ENCODE results near the gene TNFAIP8L2. TPM values are rescaled to one million over a fixed set of nuclear protein-coding genes. Genes with fewer than 3 reads are reported as not detected.

TNFAIP8L2 gene
- total RNA-seq, 1 experiment from 2014 or later, result not detected

DNA sequence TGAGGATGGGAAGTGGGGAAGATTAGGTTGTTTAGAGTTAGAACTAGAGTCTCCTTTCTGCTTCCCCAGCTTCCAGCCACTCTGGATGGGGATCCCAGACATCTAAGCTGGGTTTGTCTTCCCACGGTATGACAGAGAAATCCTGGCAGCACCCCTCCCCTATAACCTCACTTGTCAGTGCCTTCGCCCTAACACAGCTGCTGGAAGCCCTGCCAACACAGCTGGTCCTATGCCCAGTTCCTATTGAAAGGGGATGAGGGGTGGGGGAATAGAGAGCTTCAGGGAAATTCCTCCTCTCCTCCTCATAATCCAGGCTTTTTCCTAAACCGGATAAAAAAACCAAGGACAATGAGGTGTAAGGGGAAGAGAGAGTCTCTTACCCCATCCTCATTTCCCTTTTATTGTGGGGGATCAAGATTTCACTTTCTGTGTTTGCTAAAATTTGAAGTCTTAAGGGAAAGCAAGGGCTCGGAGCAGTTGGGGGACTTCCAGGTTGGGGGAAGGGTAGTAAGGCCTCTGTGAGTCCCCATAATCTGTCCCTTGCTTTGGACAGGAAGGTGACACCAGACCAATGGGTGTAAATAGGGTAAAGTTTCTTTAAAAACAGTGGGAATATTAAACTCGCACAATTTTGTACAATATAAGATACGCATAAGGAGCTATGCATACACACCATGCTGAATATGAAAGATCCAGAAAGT is 18.7 kb downstream of the TNFAIP8L2 start:
- no peak overlapping the region for H3K27ac ChIP-seq
- H3K4me1 ChIP-seq (replicated peaks; ENCODE audit: insufficient read depth), result no peaks in the 10 kb centered on the region
- H4K20me1 ChIP-seq (ENCODE audit: insufficient read depth), result no peaks in the 10 kb centered on the region
- H3K9me2 ChIP-seq (ENCODE audit: insufficient read depth), result no peaks in the 10 kb centered on the region
- no TSS peak for BruUV-seq (replicated peaks)
- H3K36me3 ChIP-seq (ENCODE audit: low read depth), result 0 out of 2 replicates have a peak, but pooled peaks cover 4% of the 10 kb centered on the region
- no peaks in the 10 kb centered on the region for H3K27me3 ChIP-seq (ENCODE audit: insufficient read depth, low read depth)
- no peak overlapping the region for H3K4me2 ChIP-seq
- ChIA-PET POLR2A (ENCODE audit: unreplicated experiment) (interaction anchor here (0.6 kb wide), 2 partner anchors 139 to 547 kb away, joined by 5 to 12 read pairs; partner anchors contain the start of gene BNIPL), CTCF (no interaction called here)
- no peak for TF ChIP-seq EZH2 (IDR thresholded peaks at IDR 0.05; ENCODE audit: low read depth)
- TF ChIP-seq, protein P1, sequence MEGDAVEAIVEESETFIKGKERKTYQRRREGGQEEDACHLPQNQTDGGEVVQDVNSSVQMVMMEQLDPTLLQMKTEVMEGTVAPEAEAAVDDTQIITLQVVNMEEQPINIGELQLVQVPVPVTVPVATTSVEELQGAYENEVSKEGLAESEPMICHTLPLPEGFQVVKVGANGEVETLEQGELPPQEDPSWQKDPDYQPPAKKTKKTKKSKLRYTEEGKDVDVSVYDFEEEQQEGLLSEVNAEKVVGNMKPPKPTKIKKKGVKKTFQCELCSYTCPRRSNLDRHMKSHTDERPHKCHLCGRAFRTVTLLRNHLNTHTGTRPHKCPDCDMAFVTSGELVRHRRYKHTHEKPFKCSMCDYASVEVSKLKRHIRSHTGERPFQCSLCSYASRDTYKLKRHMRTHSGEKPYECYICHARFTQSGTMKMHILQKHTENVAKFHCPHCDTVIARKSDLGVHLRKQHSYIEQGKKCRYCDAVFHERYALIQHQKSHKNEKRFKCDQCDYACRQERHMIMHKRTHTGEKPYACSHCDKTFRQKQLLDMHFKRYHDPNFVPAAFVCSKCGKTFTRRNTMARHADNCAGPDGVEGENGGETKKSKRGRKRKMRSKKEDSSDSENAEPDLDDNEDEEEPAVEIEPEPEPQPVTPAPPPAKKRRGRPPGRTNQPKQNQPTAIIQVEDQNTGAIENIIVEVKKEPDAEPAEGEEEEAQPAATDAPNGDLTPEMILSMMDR (conservative IDR thresholded peaks at IDR 0.05), result no peak
- no peak overlapping the region for H2AFZ ChIP-seq
- peaks cover 5% of the 10 kb centered on the region; the same call in 1 of the 2 replicates for H3F3A ChIP-seq (ENCODE audit: insufficient read depth, low read depth)
- no peak overlapping the region for H3K4me3 ChIP-seq
- H3K9me3 ChIP-seq (ENCODE audit: insufficient read depth, low read depth), result no peaks in the 10 kb centered on the region
- DNase-seq, result no peak
- intact Hi-C loops (cut with micrococcal nuclease; ENCODE audit: unreplicated experiment), result no loop called here
- H3K79me2 ChIP-seq (ENCODE audit: low read depth), result no peaks in the 10 kb centered on the region

DNA sequence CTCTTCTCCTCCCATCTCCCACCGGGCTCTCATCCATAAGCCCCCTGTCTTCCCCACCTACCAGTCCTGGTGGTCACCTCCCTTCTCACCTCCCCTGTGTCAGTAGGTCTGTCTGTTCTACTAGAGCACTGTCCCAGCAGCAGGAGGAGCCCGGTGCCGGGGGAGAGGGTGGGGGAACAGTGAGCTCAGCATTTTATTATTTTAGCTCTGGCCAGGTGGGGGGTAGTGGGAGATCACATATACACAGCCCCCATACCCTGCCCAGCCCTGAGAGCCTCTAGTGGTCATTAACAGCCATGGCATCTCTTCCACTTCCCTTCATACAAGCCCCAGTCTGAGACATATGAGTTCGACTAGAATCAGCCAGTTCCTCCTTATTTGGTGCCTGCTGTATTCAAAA is 19.4 kb downstream of the TNFAIP8L2 start, which contains the start of gene TMOD4:
Gene TMOD4, minus strand, starts transcription at position 119 of the 400 bp plus-strand sequence. CDS start 1,106 bp downstream, outside the sequence.
- Histone ChIP-seq H3F3A (ENCODE audit: insufficient read depth, low read depth) (peaks cover 5% of the 10 kb centered on the region; the same call in 1 of the 2 replicates), H3K27ac (no peak within 1 kb of the TSS), H3K4me1 (replicated peaks; ENCODE audit: insufficient read depth) (no peaks in the 10 kb centered on the region), H3K4me2 (no peak within 1 kb of the TSS), H4K20me1 (ENCODE audit: insufficient read depth) (no peaks in the 10 kb centered on the region), H3K9me2 (ENCODE audit: insufficient read depth) (no peaks in the 10 kb centered on the region), H3K36me3 (ENCODE audit: low read depth) (peaks cover 6% of the 10 kb centered on the region; the same call in 1 of the 2 replicates), H3K9me3 (ENCODE audit: insufficient read depth, low read depth) (no peaks in the 10 kb centered on the region), H3K27me3 (ENCODE audit: insufficient read depth, low read depth) (no peaks in the 10 kb centered on the region), H3K4me3 (no peak within 1 kb of the TSS), H3K79me2 (ENCODE audit: low read depth) (no peaks in the 10 kb centered on the region), H2AFZ (no peak within 1 kb of the TSS)
- no TSS peak for BruUV-seq (replicated peaks)
- CTCF ChIA-PET, result no interaction called here
- no peak for DNase-seq
- intact Hi-C loops (cut with micrococcal nuclease; ENCODE audit: unreplicated experiment), result no loop called here
- TF ChIP-seq, protein P1 (conservative IDR thresholded peaks at IDR 0.05), result peak; percentile 64
- no peak for TF ChIP-seq EZH2 (IDR thresholded peaks at IDR 0.05; ENCODE audit: low read depth)
- POLR2A ChIA-PET (ENCODE audit: unreplicated experiment), result interaction anchor here (0.6 kb wide), 1 partner anchor 548 kb away, joined by 12 read pairs; no protein-coding TSS in a partner anchor

DNA sequence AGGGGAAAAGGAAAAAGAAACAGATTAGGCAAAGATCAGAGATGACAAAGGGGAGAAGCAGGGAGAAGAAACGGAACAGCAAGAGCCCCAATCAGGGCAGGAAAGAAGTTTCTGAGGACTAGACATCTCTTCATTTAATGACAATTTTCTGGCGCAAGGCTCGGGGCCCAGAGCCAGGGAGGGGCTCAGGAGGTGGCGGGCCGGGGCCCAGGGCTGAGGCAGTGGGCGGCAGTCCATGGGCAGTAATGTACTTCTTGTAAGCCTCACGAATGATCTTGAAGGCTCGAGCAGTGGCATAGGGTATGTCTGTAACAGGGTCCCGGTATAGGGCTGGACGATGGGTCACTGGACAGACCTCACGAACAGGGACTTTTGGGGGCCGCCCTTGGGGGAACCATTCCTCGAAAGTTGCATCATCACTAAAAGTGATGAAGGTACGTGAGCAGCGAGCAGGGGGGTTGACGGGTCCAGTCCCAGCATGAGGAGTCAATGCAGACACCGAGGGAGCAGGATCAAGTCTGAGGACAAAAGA is 20.1 kb downstream of the TNFAIP8L2 start:
- POLR2A ChIA-PET (ENCODE audit: unreplicated experiment), result no interaction called here
- H3F3A ChIP-seq (ENCODE audit: insufficient read depth, low read depth), result peaks cover 5% of the 10 kb centered on the region; the same call in 1 of the 2 replicates
- no peak overlapping the region for H3K4me3 ChIP-seq
- no peaks in the 10 kb centered on the region for H3K79me2 ChIP-seq (ENCODE audit: low read depth)
- H4K20me1 ChIP-seq (ENCODE audit: insufficient read depth), result no peaks in the 10 kb centered on the region
- intact Hi-C loops (cut with micrococcal nuclease; ENCODE audit: unreplicated experiment), result no loop called here
- TF ChIP-seq, protein P1 (conservative IDR thresholded peaks at IDR 0.05), result no peak
- TF ChIP-seq EZH2 (IDR thresholded peaks at IDR 0.05; ENCODE audit: low read depth), result no peak
- peaks cover 13% of the 10 kb centered on the region; the same call in 1 of the 2 replicates for H3K36me3 ChIP-seq (ENCODE audit: low read depth)
- H3K4me1 ChIP-seq (replicated peaks; ENCODE audit: insufficient read depth), result no peaks in the 10 kb centered on the region
- H3K27ac ChIP-seq, result no peak overlapping the region
- no peaks in the 10 kb centered on the region for H3K27me3 ChIP-seq (ENCODE audit: insufficient read depth, low read depth)
- H3K4me2 ChIP-seq, result no peak overlapping the region
- CTCF ChIA-PET, result interaction anchor here (0.6 kb wide), 1 partner anchor 428 kb away, joined by 3 read pairs; no protein-coding TSS in a partner anchor
- no peaks in the 10 kb centered on the region for H3K9me2 ChIP-seq (ENCODE audit: insufficient read depth)
- no peak overlapping the region for H2AFZ ChIP-seq
- BruUV-seq (replicated peaks), result no TSS peak
- H3K9me3 ChIP-seq (ENCODE audit: insufficient read depth, low read depth), result no peaks in the 10 kb centered on the region
- no peak for DNase-seq
